GM15510 (cell line): Measurements from ENCODE around the gene ACYP2.

ENCODE experiments used
- POLR2A ChIP-seq: IDR thresholded peaks from 3 replicates; pipeline ENCODE4 v1.6.1; 2011; ENCODE audit warnings: borderline replicate concordance; ENCODE audit not compliant: insufficient read length; ENCODE audit errors: extremely low read depth

The ACYP2 gene

DNA sequence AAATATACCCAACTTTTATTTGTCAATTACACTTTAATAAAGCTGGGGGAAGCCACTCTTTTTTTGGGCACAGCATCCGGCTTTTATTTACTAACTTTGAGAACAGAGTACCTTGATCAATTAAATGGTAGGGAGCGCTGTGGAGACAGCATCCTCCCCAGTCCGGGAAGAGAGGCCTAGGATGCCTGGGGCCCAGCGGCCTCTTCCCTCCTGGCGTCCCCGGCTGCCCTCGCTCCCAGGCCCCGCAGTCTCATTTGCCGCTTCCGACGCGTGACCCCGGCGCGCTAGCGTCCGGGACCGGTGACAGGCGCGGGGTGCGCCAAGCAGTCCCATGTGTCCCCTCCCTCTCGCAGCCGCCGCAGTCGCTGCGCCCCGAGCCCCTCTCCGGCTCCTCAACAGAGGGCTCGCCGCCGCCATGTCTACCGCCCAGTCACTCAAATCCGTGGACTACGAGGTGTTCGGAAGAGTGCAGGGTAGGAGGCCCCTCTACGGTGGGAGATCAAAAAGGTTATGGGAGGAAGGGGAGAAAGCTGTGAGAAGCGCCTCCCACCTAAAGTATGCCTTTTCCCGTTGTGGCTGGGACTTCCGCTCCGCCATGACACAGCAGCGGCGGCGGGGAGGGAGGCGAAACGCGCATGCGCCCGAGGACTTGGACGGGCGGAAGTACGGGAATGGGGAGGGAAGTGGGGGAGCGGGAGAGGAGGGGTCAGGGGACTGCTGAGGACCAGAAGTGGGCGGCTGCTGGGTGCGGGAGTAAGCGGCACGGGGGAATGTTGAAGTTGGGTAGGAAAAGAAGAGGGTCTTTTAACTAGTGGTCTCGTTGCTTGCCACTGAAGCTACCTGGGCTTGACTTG, at the start of gene ACYP2:
TSS of gene ACYP2 (plus strand) at position 332 of the 854 bp plus-strand sequence.
- peak; percentile 65 for TF ChIP-seq POLR2A

DNA sequence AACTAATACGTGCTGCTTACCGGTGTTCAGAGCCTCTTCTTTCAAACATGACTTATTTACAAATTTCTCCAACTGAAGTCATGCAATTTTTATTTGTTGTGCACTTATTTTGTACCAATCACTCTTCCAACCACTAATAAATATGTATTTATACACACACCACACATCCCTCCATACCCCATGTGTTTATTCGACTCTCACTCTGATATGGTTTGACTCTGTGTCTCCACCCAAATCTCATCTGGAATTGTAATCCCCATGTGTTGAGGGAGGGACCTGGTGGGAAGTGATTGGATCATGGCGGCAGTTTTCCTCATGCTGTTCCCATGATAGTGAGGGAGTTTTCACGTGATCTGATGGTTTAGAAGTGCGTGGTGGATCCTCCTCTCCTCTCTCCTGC, 49.5 kb upstream of the ACYP2 start:
- no peak for TF ChIP-seq POLR2A

- no peak for TF ChIP-seq POLR2A
Observed at GRCh38 chr2:54067851-54068375, 47.5 kb upstream of the ACYP2 start.

DNA sequence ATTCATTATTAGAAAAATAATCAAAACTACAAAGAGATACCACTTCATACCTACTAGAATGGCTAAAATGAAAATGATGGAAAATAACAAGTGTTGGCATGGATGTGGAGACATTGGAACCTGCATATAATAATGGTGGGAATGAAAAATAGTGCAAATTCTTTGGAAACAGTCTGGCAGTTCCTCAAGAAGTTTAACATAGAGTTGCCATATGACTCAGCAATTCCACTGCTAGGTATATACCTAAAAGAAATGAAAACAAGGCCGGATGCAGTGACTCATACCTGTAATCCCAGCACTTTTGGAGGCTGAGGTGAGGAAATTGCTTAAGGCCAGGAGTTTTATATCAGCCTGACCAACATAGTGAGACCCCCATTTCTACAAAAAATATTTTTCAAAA, 41.6 kb upstream of the ACYP2 start:
- TF ChIP-seq POLR2A, result no peak

DNA sequence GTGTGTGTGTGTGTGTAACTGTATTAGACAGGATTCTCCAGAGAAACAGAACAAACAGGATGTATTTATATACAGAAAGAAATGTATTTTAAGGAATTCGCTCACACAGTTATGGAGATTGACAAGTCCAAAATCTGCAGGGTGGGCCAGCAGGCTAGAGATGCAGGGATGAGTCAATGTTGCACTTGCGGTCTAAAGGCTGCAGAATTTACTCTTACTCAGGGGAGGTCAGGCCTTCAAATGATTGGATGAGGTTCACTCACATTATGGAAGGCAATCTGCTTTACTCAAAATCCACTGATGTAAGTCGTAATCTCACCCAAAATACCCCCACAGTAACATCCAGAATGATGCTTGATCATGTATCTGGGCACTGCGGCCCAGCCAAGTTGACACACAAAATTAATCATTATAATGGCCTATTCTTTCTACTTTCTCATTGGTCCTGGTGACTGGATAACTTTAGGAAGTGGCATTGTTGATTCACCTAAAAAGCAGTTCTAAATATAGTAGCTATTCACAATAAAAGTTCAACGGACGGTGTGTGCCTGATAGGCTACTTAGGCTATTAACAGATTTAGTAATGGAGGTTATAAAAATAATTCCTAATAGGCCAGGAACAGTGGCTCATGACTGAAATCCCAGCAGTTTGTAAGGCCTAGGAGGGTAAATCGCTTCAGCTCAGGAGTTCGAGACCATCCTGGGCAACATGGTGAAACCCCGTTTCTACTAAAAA, 40.6 kb upstream of the ACYP2 start:
- TF ChIP-seq POLR2A, result no peak

GRCh38 chr2:54076586-54076985, 38.8 kb upstream of the ACYP2 start:
- no peak for TF ChIP-seq POLR2A

GRCh38 chr2:54077088-54077900, 38.1 kb upstream of the ACYP2 start:
- no peak for TF ChIP-seq POLR2A

GRCh38 chr2:54079331-54079730, 36.1 kb upstream of the ACYP2 start:
- TF ChIP-seq POLR2A, result no peak

GRCh38 chr2:54081574-54081973, 33.8 kb upstream of the ACYP2 start:
- no peak for TF ChIP-seq POLR2A

- no peak for TF ChIP-seq POLR2A
Observed at GRCh38 chr2:54083021-54083420, 32.4 kb upstream of the ACYP2 start.

- TF ChIP-seq POLR2A, result no peak
Observed at GRCh38 chr2:54083445-54083844, 32.0 kb upstream of the ACYP2 start.

- TF ChIP-seq POLR2A, result no peak
Observed at GRCh38 chr2:54084600-54084999, 30.8 kb upstream of the ACYP2 start.

- no peak for TF ChIP-seq POLR2A
Observed at GRCh38 chr2:54085069-54085468, 30.3 kb upstream of the ACYP2 start.

- no peak for TF ChIP-seq POLR2A
Observed at GRCh38 chr2:54086157-54086556, 29.3 kb upstream of the ACYP2 start.

- TF ChIP-seq POLR2A, result no peak
Observed at GRCh38 chr2:54088191-54088634, 27.2 kb upstream of the ACYP2 start.
